PC-9 (cell line): ENCODE measurements around the gene TBCC.

Source experiments
- CTCF ChIP-seq: fragments of 200-600 bp; sonication (generic); conservative IDR thresholded peaks from 2 replicates; pipeline ENCODE4 v1.6.1; 2017; ENCODE audit warnings: mixed run types, antibody characterized with exemption, mild to moderate bottlenecking, moderate library complexity
- EZH2 ChIP-seq: fragments of 200-600 bp; sonication (generic); IDR thresholded peaks from 2 replicates; pipeline ENCODE4 v1.8.0; 2017; ENCODE audit warnings: antibody characterized with exemption, low read depth

- TF ChIP-seq CTCF (no peak), EZH2 (no peak)
Measured at GRCh38 chr6:42727627-42728026, 18.3 kb downstream of the TBCC start.
